ENCODE measurements around the gene FKRP.
A peak's percentile ranks its signal among the peaks of the same experiment; 100 is the strongest.

FKRP gene

GRCh38 chr19:46720503-46721239 is 25.2 kb upstream of the FKRP start:
- no peak overlapping the region for H3K4me3 ChIP-seq (ENCODE audit: extremely low read depth, insufficient read depth, low read length, poor library complexity, severe bottlenecking)
- H3K9me3 ChIP-seq (ENCODE audit: control insufficient read depth, low read length), result no peaks in the 10 kb centered on the region
- H3K27ac ChIP-seq (ENCODE audit: low read depth, low read length, severe bottlenecking), result no peak overlapping the region
- peaks cover 63% of the 10 kb centered on the region for H3K36me3 ChIP-seq (ENCODE audit: control insufficient read depth, insufficient read depth, low read length)
- H3K4me1 ChIP-seq (ENCODE audit: control insufficient read depth, insufficient read depth, low read length, poor library complexity, severe bottlenecking), result peaks cover 15% of the 10 kb centered on the region
- 95 to 97% methylated on average over 19 to 22 of the region's 22 CpGs for WGBS, 2 experiments (ENCODE audit: insufficient coverage in 2 of 2)

- 90 to 91% methylated on average over 12 to 16 of the region's 16 CpGs for WGBS, 2 experiments (ENCODE audit: insufficient coverage in 2 of 2)
Observed at GRCh38 chr19:46721269-46722003, 24.4 kb upstream of the FKRP start.

GRCh38 chr19:46722004-46722380 is 23.9 kb upstream of the FKRP start:
- peaks cover 76% of the 10 kb centered on the region for H3K36me3 ChIP-seq (ENCODE audit: control insufficient read depth, insufficient read depth, low read length)
- no peak overlapping the region for H3K27ac ChIP-seq (ENCODE audit: low read depth, low read length, severe bottlenecking)
- WGBS, 2 experiments (ENCODE audit: insufficient coverage in 2 of 2), result 96 to 97% methylated on average over 15 to 17 of the region's 17 CpGs
- H3K9me3 ChIP-seq (ENCODE audit: control insufficient read depth, low read length), result no peaks in the 10 kb centered on the region
- H3K4me1 ChIP-seq (ENCODE audit: control insufficient read depth, insufficient read depth, low read length, poor library complexity, severe bottlenecking), result peaks cover 19% of the 10 kb centered on the region
- H3K4me3 ChIP-seq (ENCODE audit: extremely low read depth, insufficient read depth, low read length, poor library complexity, severe bottlenecking), result no peak overlapping the region

More at GRCh38 chr19:46721269-46722003, 24.4 kb upstream of the FKRP start:
- Histone ChIP-seq H3K36me3 (ENCODE audit: control insufficient read depth, insufficient read depth, low read length) (peaks cover 71% of the 10 kb centered on the region), H3K27ac (ENCODE audit: low read depth, low read length, severe bottlenecking) (no peak overlapping the region), H3K9me3 (ENCODE audit: control insufficient read depth, low read length) (no peaks in the 10 kb centered on the region), H3K4me3 (ENCODE audit: extremely low read depth, insufficient read depth, low read length, poor library complexity, severe bottlenecking) (no peak overlapping the region), H3K4me1 (ENCODE audit: control insufficient read depth, insufficient read depth, low read length, poor library complexity, severe bottlenecking) (peaks cover 16% of the 10 kb centered on the region)

- H3K9me3 ChIP-seq (ENCODE audit: control insufficient read depth, low read length), result no peaks in the 10 kb centered on the region
- peaks cover 24% of the 10 kb centered on the region for H3K4me1 ChIP-seq (ENCODE audit: control insufficient read depth, insufficient read depth, low read length, poor library complexity, severe bottlenecking)
- H3K4me3 ChIP-seq (ENCODE audit: extremely low read depth, insufficient read depth, low read length, poor library complexity, severe bottlenecking), result no peak overlapping the region
- H3K27ac ChIP-seq (ENCODE audit: low read depth, low read length, severe bottlenecking), result no peak overlapping the region
- peaks cover 82% of the 10 kb centered on the region for H3K36me3 ChIP-seq (ENCODE audit: control insufficient read depth, insufficient read depth, low read length)
- 95 to 96% methylated on average over 20 to 22 of the region's 25 CpGs for WGBS, 2 experiments (ENCODE audit: insufficient coverage in 2 of 2)
Observed at GRCh38 chr19:46722421-46723022, 23.3 kb upstream of the FKRP start.

GRCh38 chr19:46723023-46723461 is 22.8 kb upstream of the FKRP start:
- Histone ChIP-seq H3K4me3 (ENCODE audit: extremely low read depth, insufficient read depth, low read length, poor library complexity, severe bottlenecking) (no peak overlapping the region), H3K27ac (ENCODE audit: low read depth, low read length, severe bottlenecking) (no peak overlapping the region), H3K4me1 (ENCODE audit: control insufficient read depth, insufficient read depth, low read length, poor library complexity, severe bottlenecking) (peaks cover 29% of the 10 kb centered on the region), H3K36me3 (ENCODE audit: control insufficient read depth, insufficient read depth, low read length) (peaks cover 87% of the 10 kb centered on the region), H3K9me3 (ENCODE audit: control insufficient read depth, low read length) (no peaks in the 10 kb centered on the region)
- 97 to 100% methylated on average over 16 of the region's 16 CpGs for WGBS, 2 experiments (ENCODE audit: insufficient coverage in 2 of 2)

DNA sequence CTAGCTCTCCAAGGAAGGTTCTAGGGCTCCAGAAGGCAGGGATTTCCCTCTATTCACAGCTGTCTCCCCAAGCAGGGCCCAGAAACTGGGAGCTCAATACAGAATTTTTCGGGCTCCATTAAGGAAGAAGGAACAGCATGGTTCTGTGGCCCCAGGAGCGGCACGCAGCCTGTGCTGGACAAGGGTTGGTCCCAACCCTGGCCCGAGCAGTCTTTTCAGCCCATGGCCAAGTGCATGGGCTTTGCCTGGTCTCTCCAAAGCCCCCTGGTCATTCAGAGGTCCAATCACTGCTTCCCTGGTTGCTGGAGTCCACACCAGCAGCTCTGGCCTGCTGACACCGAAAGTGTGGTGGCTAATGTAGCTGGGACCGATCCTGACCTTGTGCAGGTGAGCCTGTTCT is 22.4 kb upstream of the FKRP start:
- Histone ChIP-seq H3K9me3 (ENCODE audit: control insufficient read depth, low read length) (no peaks in the 10 kb centered on the region), H3K4me1 (ENCODE audit: control insufficient read depth, insufficient read depth, low read length, poor library complexity, severe bottlenecking) (peaks cover 34% of the 10 kb centered on the region), H3K4me3 (ENCODE audit: extremely low read depth, insufficient read depth, low read length, poor library complexity, severe bottlenecking) (no peak overlapping the region), H3K36me3 (ENCODE audit: control insufficient read depth, insufficient read depth, low read length) (peaks cover 91% of the 10 kb centered on the region), H3K27ac (ENCODE audit: low read depth, low read length, severe bottlenecking) (no peak overlapping the region)
- WGBS, 2 experiments (ENCODE audit: insufficient coverage in 2 of 2), result 97% methylated on average over 6 of the region's 6 CpGs

DNA sequence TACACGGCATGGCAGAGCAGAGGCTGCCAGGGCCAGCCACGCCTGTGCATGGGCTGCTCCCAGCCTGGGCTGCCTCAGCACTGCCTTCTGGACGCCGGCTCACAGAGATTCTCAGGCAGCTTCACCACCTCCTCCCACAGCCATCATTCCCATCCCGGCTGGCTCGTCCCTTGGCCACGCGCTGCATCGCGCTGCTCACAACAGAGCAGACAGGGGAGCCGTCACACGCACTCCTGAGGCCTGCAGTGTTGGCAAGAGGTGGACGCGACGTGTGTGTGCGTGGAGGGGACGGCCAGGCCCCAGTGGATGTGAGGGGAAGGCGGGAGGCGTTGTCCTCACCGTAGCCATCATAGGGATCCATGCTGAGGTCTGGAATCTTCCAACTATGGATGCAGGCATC is 21.4 kb upstream of the FKRP start:
- Histone ChIP-seq H3K27ac (ENCODE audit: low read depth, low read length, severe bottlenecking) (no peak overlapping the region), H3K4me3 (ENCODE audit: extremely low read depth, insufficient read depth, low read length, poor library complexity, severe bottlenecking) (no peak overlapping the region), H3K9me3 (ENCODE audit: control insufficient read depth, low read length) (no peaks in the 10 kb centered on the region), H3K4me1 (ENCODE audit: control insufficient read depth, insufficient read depth, low read length, poor library complexity, severe bottlenecking) (peaks cover 34% of the 10 kb centered on the region), H3K36me3 (ENCODE audit: control insufficient read depth, insufficient read depth, low read length) (peaks cover 97% of the 10 kb centered on the region)
- WGBS, 2 experiments (ENCODE audit: insufficient coverage in 2 of 2), result 96 to 97% methylated on average over 13 to 20 of the region's 20 CpGs

- no peak overlapping the region for H3K4me3 ChIP-seq (ENCODE audit: extremely low read depth, insufficient read depth, low read length, poor library complexity, severe bottlenecking)
- WGBS, 2 experiments (ENCODE audit: insufficient coverage in 2 of 2), result 95 to 96% methylated on average over 24 to 26 of the region's 26 CpGs
- peaks cover 35% of the 10 kb centered on the region for H3K4me1 ChIP-seq (ENCODE audit: control insufficient read depth, insufficient read depth, low read length, poor library complexity, severe bottlenecking)
- H3K9me3 ChIP-seq (ENCODE audit: control insufficient read depth, low read length), result no peaks in the 10 kb centered on the region
- no peak overlapping the region for H3K27ac ChIP-seq (ENCODE audit: low read depth, low read length, severe bottlenecking)
- peaks cover 99% of the 10 kb centered on the region for H3K36me3 ChIP-seq (ENCODE audit: control insufficient read depth, insufficient read depth, low read length)
Observed at GRCh38 chr19:46725036-46725820, 20.6 kb upstream of the FKRP start.

GRCh38 chr19:46725859-46726393 is 19.9 kb upstream of the FKRP start:
- H3K36me3 ChIP-seq (ENCODE audit: control insufficient read depth, insufficient read depth, low read length), result peaks cover 99% of the 10 kb centered on the region
- WGBS, 2 experiments (ENCODE audit: insufficient coverage in 2 of 2), result 81 to 89% methylated on average over 9 of the region's 9 CpGs
- no peaks in the 10 kb centered on the region for H3K9me3 ChIP-seq (ENCODE audit: control insufficient read depth, low read length)
- no peak overlapping the region for H3K4me3 ChIP-seq (ENCODE audit: extremely low read depth, insufficient read depth, low read length, poor library complexity, severe bottlenecking)
- H3K27ac ChIP-seq (ENCODE audit: low read depth, low read length, severe bottlenecking), result no peak overlapping the region
- H3K4me1 ChIP-seq (ENCODE audit: control insufficient read depth, insufficient read depth, low read length, poor library complexity, severe bottlenecking), result peaks cover 42% of the 10 kb centered on the region

DNA sequence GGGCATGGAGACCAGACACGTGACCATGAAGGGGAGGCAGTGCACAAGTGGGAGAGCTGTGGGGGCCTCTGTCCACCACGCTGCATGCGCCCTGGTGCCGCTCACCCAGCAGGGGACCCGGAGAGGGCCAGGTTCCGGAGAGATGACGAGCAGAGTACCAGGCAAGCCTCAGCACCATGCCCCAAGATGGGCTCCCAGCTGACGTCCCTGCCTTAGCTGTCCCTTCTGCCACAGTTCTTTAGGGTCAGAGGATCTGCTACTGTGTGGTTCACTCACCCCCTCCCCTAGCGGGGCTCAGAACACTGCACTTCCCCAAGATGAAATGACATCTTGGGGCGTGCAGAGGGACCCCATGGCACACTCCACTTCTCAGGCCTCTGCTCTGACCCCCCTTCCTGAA is 19.3 kb upstream of the FKRP start:
- WGBS, 2 experiments (ENCODE audit: insufficient coverage in 2 of 2), result 90 to 95% methylated on average over 5 to 10 of the region's 10 CpGs
- no peak overlapping the region for H3K4me3 ChIP-seq (ENCODE audit: extremely low read depth, insufficient read depth, low read length, poor library complexity, severe bottlenecking)
- H3K36me3 ChIP-seq (ENCODE audit: control insufficient read depth, insufficient read depth, low read length), result peaks cover 99% of the 10 kb centered on the region
- no peaks in the 10 kb centered on the region for H3K9me3 ChIP-seq (ENCODE audit: control insufficient read depth, low read length)
- peak overlapping the region; percentile 29 for H3K27ac ChIP-seq (ENCODE audit: low read depth, low read length, severe bottlenecking)
- peaks cover 47% of the 10 kb centered on the region for H3K4me1 ChIP-seq (ENCODE audit: control insufficient read depth, insufficient read depth, low read length, poor library complexity, severe bottlenecking)
